GM08714 (cell line): ENCODE measurements around the gene COP1.

Experiments
- H3K4me3 ChIP-seq: fragments of 200-500 bp; sonication (Bioruptor generic); 2 replicates; pipeline ENCODE4 v1.5.1; 2014; ENCODE audit warnings: mild to moderate bottlenecking, low read length, inconsistent platforms
- ZNF274 ChIP-seq: IDR thresholded peaks from 2 replicates; pipeline ENCODE4 v1.6.1; 2012; ENCODE audit warnings: mild to moderate bottlenecking, low read depth, low read length

The COP1 gene

DNA sequence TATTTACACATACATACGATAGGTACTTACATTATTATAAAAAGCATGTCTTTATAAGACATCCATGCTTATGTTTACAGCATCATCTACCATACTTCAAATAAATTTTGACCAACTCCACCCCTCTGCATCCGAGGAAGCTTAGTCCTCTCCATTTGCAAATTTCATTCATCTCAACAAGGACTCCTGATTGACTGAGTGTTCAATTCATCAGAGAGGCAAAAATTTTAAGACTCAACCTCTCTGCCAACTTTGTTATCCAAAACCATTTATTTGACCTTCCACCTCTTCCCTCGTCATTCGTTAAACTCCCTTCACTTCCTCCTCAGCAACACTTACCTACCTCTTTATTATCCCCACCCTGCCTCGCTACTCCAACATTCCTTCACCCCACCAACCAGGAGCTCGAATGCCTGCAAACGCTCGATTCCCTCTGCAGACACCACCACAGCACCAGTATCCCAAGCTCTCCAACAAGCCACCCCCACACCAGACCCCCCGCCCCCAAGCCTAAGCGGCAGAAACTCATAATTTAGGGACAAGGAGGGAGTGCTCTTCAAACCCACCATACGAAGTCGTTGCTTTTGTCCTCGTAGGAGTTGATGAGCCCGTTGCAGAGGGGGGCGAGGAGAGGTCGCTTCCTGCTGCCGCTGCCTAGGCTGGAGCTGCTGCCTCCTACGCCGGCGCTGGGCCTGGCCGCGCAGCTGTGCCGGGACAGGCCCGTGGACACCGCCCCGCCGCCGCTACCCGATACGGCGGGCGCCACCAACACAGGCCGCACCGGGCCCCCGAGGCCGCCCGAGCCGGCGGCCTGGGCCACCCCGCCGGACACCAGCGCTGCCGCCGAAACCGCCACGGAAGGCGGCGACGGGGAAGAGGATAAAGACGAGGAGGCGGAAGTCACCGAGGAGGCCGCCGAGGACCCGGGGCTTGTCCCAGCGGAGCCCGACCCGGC, 803 bp downstream of the COP1 start:
- H3K4me3 ChIP-seq = peak overlapping the region; percentile 87
- no peak for TF ChIP-seq ZNF274

GRCh38 chr1:176205332-176205914, 1.7 kb downstream of the COP1 start:
- peak overlapping the region; percentile 87; the same call in 1 of the 2 replicates for H3K4me3 ChIP-seq
- no peak for TF ChIP-seq ZNF274

DNA sequence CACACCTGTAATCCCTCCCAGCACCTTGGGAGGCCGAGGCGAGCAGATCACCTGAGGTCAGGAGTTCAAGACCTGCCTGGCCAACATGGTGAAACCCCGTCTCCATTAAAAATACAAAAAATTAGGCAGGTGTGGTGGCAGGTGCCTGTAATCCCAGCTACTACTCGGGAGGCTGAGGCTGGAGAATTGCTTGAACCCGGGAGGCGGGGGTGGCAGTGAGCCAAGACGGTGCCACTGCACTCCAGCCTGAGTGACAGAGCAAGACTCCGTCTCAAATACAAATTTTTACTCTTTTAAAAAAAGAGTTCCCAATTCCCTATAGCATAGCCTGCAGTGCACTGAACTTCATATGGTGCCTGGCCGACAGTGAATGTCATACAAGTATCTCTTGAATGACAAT, 2.4 kb downstream of the COP1 start:
- H3K4me3 ChIP-seq = peak overlapping the region; percentile 87

GRCh38 chr1:176203735-176204134, 3.4 kb downstream of the COP1 start:
- no peak overlapping the region for H3K4me3 ChIP-seq

DNA sequence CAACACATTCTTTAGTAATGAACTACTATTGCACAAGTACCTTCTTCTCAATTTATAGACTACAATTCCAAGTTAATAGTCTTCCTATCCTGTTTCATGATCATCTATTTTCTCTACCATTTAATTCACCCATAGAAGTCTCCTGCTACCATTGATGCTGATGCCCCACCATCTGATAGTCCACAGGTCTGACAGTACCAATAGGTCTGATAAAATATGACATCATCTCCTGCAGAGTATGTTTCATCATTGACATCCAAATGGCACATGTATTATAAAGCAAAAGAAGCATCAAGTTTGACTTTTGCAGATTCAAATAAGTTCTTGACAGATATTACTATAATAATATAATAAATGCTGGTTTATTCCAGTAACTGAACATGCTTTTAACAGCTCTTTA, 5.5 kb downstream of the COP1 start:
- TF ChIP-seq ZNF274 = no peak
- no peak overlapping the region for H3K4me3 ChIP-seq

More at GRCh38 chr1:176203735-176204134, 3.4 kb downstream of the COP1 start:
- no peak for TF ChIP-seq ZNF274

GRCh38 chr1:176199707-176200106, 7.4 kb downstream of the COP1 start:
- no peak for TF ChIP-seq ZNF274
- H3K4me3 ChIP-seq = no peak overlapping the region

- no peak for TF ChIP-seq ZNF274
- H3K4me3 ChIP-seq = no peak overlapping the region
Observed at GRCh38 chr1:176198413-176198812, 8.7 kb downstream of the COP1 start.

DNA sequence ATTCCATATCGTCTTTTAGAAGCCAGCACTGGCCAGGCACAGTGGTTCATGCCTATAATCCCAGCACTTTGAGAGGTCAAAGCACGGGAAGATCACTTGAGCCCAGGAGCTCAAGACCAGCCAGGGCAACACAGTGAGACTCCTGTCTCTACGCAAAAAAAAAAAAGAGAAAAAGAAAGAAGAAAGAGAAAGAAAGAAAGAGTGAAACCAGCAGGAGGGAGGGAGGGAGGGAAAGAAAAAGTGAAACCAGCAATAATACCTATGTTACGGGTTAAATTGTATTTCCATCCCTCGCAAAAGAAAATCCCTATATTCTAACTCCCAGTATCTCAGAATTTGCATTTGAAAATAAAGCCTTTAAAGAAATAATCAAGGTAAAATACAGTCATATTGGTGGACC, 10.4 kb downstream of the COP1 start:
- no peak overlapping the region for H3K4me3 ChIP-seq
- TF ChIP-seq ZNF274 = no peak

GRCh38 chr1:176195547-176195946, 11.5 kb downstream of the COP1 start:
- H3K4me3 ChIP-seq = no peak overlapping the region
- no peak for TF ChIP-seq ZNF274

DNA sequence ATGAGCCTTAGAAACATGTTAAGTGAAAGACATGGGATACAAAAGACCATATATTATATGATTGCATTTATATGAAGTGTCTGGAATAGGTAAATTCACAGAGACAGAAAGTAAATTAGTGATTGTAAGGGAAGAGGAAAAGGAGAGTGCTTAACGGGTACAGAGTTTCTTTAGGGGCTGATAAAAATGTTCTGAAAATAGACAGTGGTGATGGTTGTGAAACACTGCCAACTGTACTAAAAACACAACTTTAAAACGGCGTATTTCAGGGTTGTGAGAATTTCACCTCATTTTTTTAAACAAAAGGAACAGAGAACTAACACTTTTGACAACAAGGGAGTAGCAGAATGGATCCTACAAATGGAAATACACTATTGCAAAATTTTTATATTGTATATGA, 13.4 kb downstream of the COP1 start:
- no peak for TF ChIP-seq ZNF274
- no peak overlapping the region for H3K4me3 ChIP-seq

- H3K4me3 ChIP-seq = no peak overlapping the region
- no peak for TF ChIP-seq ZNF274
Observed at GRCh38 chr1:176193023-176193422, 14.1 kb downstream of the COP1 start.

DNA sequence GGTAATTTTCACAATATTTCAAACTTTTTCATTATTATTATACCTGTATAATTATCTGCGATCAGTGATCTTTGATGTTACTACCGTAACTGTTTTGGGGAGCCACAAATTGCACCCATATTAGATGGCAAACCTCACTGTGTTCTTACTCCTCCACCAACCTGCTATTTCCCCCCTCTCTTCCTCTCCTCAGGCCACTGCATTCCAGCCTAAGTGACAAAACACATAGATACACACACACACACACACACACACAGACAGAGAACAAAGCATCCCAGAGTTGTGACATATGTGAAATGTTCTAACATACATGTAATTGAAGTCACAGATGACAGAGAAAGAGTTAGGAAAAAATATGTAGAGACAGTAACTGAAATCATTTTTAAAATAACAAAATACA, 18.5 kb downstream of the COP1 start:
- no peak for TF ChIP-seq ZNF274
- no peak overlapping the region for H3K4me3 ChIP-seq

DNA sequence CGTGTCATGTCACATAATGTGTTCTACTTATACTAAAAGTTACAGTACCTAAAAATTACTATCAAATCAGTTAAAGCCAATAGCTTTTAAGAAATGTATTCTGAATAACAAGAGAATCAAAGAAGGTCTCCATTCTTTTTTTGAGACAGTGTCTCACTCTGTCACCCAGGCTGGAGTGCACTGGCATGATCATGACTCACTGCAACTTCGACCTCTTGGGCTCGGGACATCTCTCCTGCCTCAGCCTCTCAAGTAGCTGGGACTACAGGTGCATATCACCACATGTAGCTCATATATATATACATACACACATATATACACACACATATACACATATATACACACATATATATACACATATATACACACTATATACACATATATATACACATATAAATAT, 20.1 kb downstream of the COP1 start:
- no peak for TF ChIP-seq ZNF274
- no peak overlapping the region for H3K4me3 ChIP-seq

DNA sequence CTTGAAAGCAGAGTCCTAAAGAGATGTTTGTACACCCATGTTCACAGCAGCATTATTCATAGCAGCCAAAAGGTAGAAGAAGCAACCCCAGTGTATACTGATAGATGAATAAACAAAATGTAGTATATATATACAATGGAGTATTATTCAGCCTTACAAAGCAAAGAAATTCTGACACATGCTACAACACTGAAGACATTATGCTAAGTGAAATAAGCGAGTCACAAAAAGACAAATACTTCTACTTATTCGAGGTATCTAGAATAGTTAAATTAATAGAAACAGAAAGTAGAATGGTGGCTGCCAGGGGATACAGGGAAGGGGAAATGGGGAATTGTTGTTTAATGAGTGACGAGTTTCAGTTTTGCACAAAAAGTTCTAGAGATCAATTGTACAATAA, 23.5 kb downstream of the COP1 start:
- no peak for TF ChIP-seq ZNF274

GRCh38 chr1:176178316-176178715, 28.8 kb downstream of the COP1 start:
- TF ChIP-seq ZNF274 = no peak
- no peak overlapping the region for H3K4me3 ChIP-seq

More for the DNA sequence above, 23.5 kb downstream of the COP1 start:
- H3K4me3 ChIP-seq = no peak overlapping the region
